Tibial artery (tissue), 4 donors: ENCODE measurements around the gene ADD2.

Experiments
- DNase-seq, 2 donors: peaks; one replicate each; pipeline ENCODE4 v3.0.0-alpha.2; 2019
- H3K27ac ChIP-seq, 2 donors: fragments of 200-600 bp; sonication (generic) in 1 of 2; 1 replicate in 1 of 2; 2 replicates in 1 of 2; pipeline ENCODE4 v1.5.1; 2018 to 2019; ENCODE audit warnings: mild to moderate bottlenecking in 1 of 2
- H3K27me3 ChIP-seq, 2 donors: fragments of 200-600 bp; sonication (generic) in 1 of 2; one replicate each; pipeline versions ENCODE4 v1.5.1 to v1.6.0; 2016 to 2019
- H3K36me3 ChIP-seq, 3 donors: fragments of 200-600 bp; sonication (generic) in 2 of 3; one replicate each; pipeline ENCODE4 v1.5.1; 2016 to 2019; ENCODE audit warnings: mild to moderate bottlenecking in 2 of 3
- H3K4me1 ChIP-seq, 4 donors: fragments of 200-600 bp; sonication (generic) in 2 of 4; 1 replicate in 3 of 4; 2 replicates in 1 of 4; pipeline ENCODE4 v1.5.1; 2016 to 2019
- H3K4me3 ChIP-seq, 2 donors: fragments of 200-600 bp; sonication (generic) in 1 of 2; 1 replicate in 1 of 2; 2 replicates in 1 of 2; pipeline ENCODE4 v1.5.1; 2018 to 2019; ENCODE audit warnings: mild to moderate bottlenecking in 2 of 2
- H3K9me3 ChIP-seq, 3 donors: fragments of 200-600 bp; sonication (generic) in 1 of 3; one replicate each; pipeline ENCODE4 v1.5.1; 2016 to 2019
- CTCF ChIP-seq, 2 experiments: fragments of 200-600 bp in 1 of 2; fragments of 450-650 bp in 1 of 2; IDR thresholded peaks; one replicate each; pipeline ENCODE4 v1.5.1; 2017 to 2019; ENCODE audit warnings: antibody characterized with exemption in 2 of 2, mild to moderate bottlenecking in 1 of 2, moderate library complexity in 1 of 2
- intact Hi-C: fragments of 100-400 bp; cut with DNase I; formaldehyde crosslinking; loops from one replicate; pipeline ENCODE4 v1.15.0; 2023; ENCODE audit warnings: low total_unique reads

Gene ADD2

DNA sequence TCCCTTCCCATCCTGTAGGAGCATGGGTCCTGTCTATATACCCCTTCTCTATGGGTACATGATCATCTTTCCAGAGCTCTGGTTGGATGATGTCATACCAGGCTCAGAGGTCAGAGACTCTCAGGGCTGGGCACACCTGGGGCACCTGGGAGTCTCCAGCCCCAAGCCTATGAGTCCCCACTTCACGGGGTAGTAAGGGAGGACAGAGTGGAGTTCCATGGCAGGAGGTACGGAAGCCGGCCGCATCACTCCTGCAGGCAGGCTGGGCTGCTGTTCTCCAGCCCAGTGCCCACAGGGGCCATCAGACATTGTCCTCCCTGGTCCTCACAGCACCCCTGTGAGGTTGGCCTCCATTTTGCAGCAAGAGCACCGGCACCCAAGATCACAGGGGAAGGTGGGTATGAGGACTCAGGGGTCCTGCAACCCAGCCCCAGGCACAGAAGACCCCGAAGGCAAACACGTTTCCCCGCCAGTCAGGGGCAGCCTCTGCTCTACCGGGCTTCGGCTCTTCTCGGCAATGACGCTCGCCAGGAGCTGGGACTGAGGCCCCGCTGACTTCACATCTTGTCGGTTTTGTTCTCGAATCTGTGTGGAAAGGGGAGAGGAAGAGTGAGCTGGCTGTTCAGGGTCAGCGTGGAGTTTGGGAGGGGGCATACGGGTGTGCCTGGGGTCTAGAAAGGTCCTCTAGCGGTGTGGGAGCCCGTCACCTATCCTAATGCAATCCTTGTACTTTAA lies 91.5 kb downstream of the ADD2 start:
- intact Hi-C loops = no loop called here
- Histone ChIP-seq H3K9me3 (no peaks in the 10 kb centered on the region), H3K4me3 (no peak overlapping the region), H3K27ac (no peak overlapping the region), H3K4me1 (no peaks in the 10 kb centered on the region), H3K36me3 (no peaks in the 10 kb centered on the region), H3K27me3 (peaks cover 0 to 3% of the 10 kb centered on the region in 2 donors)
- no peak for DNase-seq
- TF ChIP-seq CTCF (IDR thresholded peaks at IDR 0.05) = no peak

DNA sequence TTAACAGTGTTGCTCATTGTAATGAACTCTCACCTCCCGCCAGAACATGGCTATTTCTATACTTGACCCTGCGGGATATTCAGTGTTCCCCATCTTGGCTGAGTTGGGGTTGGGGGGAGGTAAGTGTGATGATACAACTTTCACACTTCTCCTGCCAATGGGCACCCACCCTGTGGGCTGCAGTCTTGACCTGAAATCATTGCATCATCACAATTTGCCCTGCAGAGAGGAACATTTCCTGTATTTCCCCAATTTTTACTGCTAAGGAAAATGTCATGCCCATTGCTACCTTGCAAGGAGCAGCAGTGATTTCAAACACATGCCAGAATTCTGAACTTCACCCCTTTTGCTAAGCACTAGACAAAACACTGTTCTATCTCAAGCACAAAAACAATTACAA lies 92.1 kb downstream of the ADD2 start:
- peaks cover 0 to under 1% of the 10 kb centered on the region in 2 donors for H3K27me3 ChIP-seq
- H3K27ac ChIP-seq = no peak overlapping the region
- H3K4me3 ChIP-seq = no peak overlapping the region
- no peaks in the 10 kb centered on the region for H3K9me3 ChIP-seq
- DNase-seq = no peak
- intact Hi-C loops = no loop called here
- no peaks in the 10 kb centered on the region for H3K4me1 ChIP-seq
- TF ChIP-seq CTCF (IDR thresholded peaks at IDR 0.05) = no peak
- no peaks in the 10 kb centered on the region for H3K36me3 ChIP-seq

GRCh38 chr2:70674636-70675430 lies 93.2 kb downstream of the ADD2 start:
- Histone ChIP-seq H3K27ac (no peak overlapping the region), H3K27me3 (no peaks in the 10 kb centered on the region), H3K4me1 (no peaks in the 10 kb centered on the region), H3K9me3 (no peaks in the 10 kb centered on the region), H3K36me3 (no peaks in the 10 kb centered on the region), H3K4me3 (no peak overlapping the region)
- no peak for TF ChIP-seq CTCF (IDR thresholded peaks at IDR 0.05)
- intact Hi-C loops = no loop called here
- DNase-seq = no peak

GRCh38 chr2:70673041-70673647 lies 94.9 kb downstream of the ADD2 start:
- Histone ChIP-seq H3K27me3 (no peaks in the 10 kb centered on the region), H3K4me3 (no peak overlapping the region), H3K36me3 (no peaks in the 10 kb centered on the region), H3K4me1 (no peaks in the 10 kb centered on the region), H3K9me3 (no peaks in the 10 kb centered on the region), H3K27ac (no peak overlapping the region)
- DNase-seq = no peak
- intact Hi-C loops = no loop called here
- no peak for TF ChIP-seq CTCF (IDR thresholded peaks at IDR 0.05)

- Histone ChIP-seq H3K27me3 (no peaks in the 10 kb centered on the region), H3K36me3 (no peaks in the 10 kb centered on the region), H3K4me1 (no peaks in the 10 kb centered on the region), H3K27ac (no peak overlapping the region), H3K9me3 (no peaks in the 10 kb centered on the region), H3K4me3 (no peak overlapping the region)
- intact Hi-C loops = no loop called here
- no peak for TF ChIP-seq CTCF (IDR thresholded peaks at IDR 0.05)
- no peak for DNase-seq
These were observed 96.8 kb downstream of the ADD2 start for GRCh38 chr2:70671092-70671675.
